ENCODE measurements around the gene FOXP1.

DNA sequence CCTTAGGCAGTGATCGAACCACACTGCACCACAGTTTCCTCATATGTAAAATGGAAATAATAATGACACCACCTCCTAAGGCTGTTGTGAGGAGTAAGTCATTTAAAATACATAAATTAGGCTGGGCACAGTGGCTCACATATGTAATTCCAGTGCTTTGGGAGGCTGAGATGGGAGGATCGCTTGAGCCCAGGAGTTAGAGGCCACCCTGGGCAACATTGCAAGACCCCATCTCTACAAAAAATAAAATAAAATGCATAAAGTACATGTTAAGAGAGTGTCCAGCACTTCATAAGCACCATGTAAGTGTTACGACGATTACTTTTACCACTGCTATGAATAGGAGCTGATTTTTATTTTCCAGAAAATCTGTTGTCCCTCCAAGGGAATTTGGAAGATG lies 440.0 kb downstream of the FOXP1 start:
- TF ChIP-seq, protein P1, sequence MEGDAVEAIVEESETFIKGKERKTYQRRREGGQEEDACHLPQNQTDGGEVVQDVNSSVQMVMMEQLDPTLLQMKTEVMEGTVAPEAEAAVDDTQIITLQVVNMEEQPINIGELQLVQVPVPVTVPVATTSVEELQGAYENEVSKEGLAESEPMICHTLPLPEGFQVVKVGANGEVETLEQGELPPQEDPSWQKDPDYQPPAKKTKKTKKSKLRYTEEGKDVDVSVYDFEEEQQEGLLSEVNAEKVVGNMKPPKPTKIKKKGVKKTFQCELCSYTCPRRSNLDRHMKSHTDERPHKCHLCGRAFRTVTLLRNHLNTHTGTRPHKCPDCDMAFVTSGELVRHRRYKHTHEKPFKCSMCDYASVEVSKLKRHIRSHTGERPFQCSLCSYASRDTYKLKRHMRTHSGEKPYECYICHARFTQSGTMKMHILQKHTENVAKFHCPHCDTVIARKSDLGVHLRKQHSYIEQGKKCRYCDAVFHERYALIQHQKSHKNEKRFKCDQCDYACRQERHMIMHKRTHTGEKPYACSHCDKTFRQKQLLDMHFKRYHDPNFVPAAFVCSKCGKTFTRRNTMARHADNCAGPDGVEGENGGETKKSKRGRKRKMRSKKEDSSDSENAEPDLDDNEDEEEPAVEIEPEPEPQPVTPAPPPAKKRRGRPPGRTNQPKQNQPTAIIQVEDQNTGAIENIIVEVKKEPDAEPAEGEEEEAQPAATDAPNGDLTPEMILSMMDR (IDR thresholded peaks at IDR 0.05) = no peak
- TF ChIP-seq EP300 (IDR thresholded peaks at IDR 0.05) = no peak
